ENCODE data around the gene RPS27L.

DNA sequence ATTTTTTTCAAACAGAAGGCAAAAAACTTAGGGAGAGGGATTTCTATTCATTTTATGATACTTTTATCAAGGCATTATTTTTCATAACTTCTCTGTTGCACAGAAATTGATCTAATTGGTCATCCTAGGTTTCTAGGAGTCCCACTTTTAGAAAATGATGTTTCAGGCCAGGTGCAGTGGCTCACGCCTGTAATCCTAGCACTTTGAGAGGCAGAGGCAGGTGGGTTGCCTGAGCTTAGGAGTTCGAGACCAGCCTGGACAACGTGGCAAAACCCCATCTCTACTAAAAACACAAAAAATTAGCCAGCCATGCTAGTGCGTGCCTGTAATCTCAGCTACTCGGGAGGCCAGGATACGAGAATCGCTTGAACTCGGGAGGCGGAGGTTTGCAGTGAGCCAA lies 32.8 kb downstream of the RPS27L start:
- TF ChIP-seq TAF1 (IDR thresholded peaks at IDR 0.05; ENCODE audit: low read depth, low read length), result no peak
- no peak for TF ChIP-seq SPI1 (IDR thresholded peaks at IDR 0.05; ENCODE audit: low read depth, low read length)
- no peak for TF ChIP-seq POLR2A (IDR thresholded peaks at IDR 0.05; ENCODE audit: low read depth, low read length)
